AG10803 (cell line): ENCODE data around the gene CHST13.
A peak's percentile ranks its signal among the peaks of the same experiment; 100 is the strongest.

Source experiments
- DNase-seq: peaks from one replicate; pipeline ENCODE4 v3.0.0; 2010; ENCODE audit warnings: low read depth
- H3K4me3 ChIP-seq: 2 replicates; pipeline ENCODE4 v1.5.1; 2011; ENCODE audit warnings: mild to moderate bottlenecking, low read length, control low read depth
- CTCF ChIP-seq: conservative IDR thresholded peaks from 2 replicates; pipeline ENCODE4 v1.5.1; 2011; ENCODE audit warnings: mild to moderate bottlenecking, low read length, control low read depth, inconsistent platforms

CHST13 gene

GRCh38 chr3:126527455-126528211 is 3.7 kb downstream of the CHST13 start:
- no peak overlapping the region for H3K4me3 ChIP-seq
- DNase-seq = no peak
- TF ChIP-seq CTCF = no peak

- H3K4me3 ChIP-seq = no peak overlapping the region
- TF ChIP-seq CTCF = no peak
- no peak for DNase-seq
Measured at GRCh38 chr3:126528419-126528799, 4.5 kb downstream of the CHST13 start.

GRCh38 chr3:126528800-126529541 is 5.0 kb downstream of the CHST13 start:
- peak; percentile 45 for TF ChIP-seq CTCF
- peak; percentile 74 for DNase-seq
- H3K4me3 ChIP-seq = no peak overlapping the region

GRCh38 chr3:126529585-126530170 is 5.7 kb downstream of the CHST13 start:
- no peak overlapping the region for H3K4me3 ChIP-seq
- no peak for TF ChIP-seq CTCF
- no peak for DNase-seq

GRCh38 chr3:126530171-126531050 is 6.5 kb downstream of the CHST13 start:
- no peak overlapping the region for H3K4me3 ChIP-seq
- no peak for TF ChIP-seq CTCF
- DNase-seq = no peak

- H3K4me3 ChIP-seq = no peak overlapping the region
- no peak for DNase-seq
- TF ChIP-seq CTCF = no peak
Measured at GRCh38 chr3:126531051-126531330, 7.0 kb downstream of the CHST13 start.
